ENCODE measurements around the gene SPRR4.
"Not testable (repeated sequence)": the region's sequence is repeated elsewhere in the genome, so short reads cannot be mapped to it uniquely, and the experiment has no call there.

The SPRR4 gene

GRCh38 chr1:152967201-152967600, 3.2 kb upstream of the SPRR4 start:
- no peak for DNase-seq

GRCh38 chr1:152968248-152968647, 2.2 kb upstream of the SPRR4 start:
- DNase-seq = no peak

DNA sequence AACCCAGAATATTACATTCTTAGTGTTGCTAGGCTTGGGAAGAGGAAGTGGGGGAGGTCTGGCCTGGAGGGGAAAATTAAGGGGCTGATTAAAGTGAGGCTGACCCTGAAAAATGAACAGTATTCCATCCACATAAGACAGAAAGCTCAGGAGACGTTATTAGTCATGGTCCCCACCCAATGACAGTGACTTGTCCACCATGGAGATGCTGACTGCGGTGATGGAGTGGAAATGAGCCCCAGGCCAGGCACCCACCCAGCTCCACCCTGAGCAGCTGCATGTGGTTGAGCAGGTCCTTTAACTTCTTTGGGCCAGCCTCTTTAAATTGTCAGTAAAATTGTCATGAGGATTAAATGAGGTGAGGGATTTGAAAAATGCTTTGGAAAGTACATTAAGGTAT, 1.4 kb upstream of the SPRR4 start:
- DNase-seq = no peak

DNA sequence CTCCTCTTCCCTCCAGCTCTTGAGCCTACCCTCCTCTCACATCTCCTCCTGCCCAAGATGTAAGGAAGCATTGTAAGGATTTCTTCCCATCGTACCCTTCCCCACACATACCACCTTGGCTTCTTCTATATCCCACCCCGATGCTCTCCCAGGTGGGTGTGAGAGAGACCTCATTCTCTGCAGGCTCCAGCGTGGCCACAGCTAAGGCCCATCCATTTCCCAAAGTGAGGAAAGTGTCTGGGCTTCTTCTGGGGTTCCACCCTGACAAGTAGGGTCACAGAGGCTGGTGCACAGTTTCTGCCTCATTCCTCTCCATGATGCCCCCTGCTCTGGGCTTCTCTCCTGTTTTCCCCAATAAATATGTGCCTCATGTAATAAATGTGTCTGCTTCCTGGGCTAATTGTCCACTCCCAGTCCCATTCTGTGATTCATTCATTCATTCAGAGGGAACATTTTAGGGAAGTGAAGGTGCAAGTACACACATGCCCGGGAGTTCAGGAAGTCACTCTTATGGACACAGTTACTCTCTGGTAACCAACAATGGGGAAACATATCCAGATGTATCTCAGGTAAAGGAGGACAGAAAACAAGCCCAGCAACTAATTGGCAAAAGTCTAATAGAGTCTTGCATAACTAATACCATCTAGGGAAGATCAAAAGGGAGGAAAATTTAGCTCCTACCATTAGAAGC, 1.9 kb downstream of the SPRR4 start:
- no peak for DNase-seq

GRCh38 chr1:152976688-152977087, 6.2 kb downstream of the SPRR4 start:
- no peak for DNase-seq

GRCh38 chr1:152977614-152978013, 7.2 kb downstream of the SPRR4 start:
- DNase-seq = no peak

DNA sequence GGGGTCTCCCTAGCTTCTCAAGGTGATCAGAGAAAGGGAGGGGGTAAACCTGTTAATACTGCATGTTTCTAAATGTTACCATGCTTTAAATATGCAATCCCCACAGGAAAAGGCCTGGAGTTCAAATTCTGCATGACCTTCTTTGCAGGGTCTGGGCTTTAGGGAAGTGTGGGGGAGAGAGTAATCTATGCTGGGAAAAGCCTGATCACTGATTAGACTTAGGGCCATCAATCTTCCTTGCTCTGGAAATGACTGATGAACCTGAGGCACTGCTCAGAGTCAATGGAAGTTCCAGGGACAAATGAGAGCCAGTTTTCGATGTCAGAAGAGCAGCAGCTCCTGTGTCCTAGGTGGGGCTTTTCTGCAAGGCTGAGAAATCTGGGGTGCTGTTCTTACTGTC, 10.2 kb downstream of the SPRR4 start:
- no peak for DNase-seq

DNA sequence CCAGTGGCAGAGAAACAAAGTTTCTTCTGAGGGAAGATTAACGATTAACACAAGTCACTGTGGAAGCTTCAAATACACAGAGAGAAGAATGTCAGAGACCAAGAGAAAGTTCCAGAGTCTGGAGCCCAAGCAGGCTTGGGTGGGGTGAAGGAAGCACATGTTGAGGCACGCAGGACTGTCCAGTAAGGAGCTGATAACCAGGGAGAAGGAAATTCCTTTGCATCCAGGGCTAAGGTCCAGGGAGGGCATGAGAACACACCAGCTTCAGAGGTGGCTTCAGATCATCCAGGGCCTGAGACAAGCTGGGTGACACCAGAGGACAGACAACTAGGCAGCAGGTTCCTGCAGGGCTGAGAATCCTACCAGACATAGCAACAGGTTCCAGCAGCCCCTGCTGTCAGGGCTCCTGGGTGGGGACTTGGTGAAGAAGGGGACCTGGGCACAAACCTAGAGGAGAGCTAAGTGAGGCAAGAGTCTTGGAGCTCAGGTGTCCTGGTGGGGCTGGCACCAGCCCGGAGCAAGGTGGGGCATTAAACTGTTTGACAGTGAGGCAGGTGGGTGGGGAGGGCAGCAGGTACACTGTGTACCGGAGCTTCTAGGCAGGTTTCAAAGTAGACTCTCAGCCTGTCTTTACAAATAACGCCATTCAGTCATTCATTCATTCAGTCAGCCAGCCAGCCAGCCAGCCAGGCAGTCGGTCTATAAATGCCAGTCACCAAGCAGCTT, 10.9 kb downstream of the SPRR4 start:
- DNase-seq = no peak

DNA sequence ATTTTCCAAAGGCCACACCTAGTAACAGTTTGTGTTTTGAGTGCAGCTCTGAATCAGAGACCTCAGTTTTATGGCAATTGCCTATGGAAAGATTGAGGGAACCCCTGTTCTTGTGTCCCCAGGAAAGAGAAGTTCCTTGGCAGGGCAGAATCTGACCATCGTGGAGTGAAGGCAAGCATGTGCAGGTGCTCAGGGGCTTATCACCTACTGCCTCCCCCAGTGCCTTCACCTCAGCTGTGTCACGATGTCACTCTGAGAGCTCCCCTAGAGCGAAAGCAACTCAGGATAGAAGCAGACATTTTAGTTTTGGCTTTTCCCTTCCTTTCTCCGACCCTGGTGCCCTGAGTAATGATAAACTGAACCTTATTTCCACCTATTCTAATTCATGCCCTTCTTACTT, 11.6 kb downstream of the SPRR4 start:
- no peak for DNase-seq

- DNase-seq = no peak
Measured at GRCh38 chr1:152983234-152983633, 12.8 kb downstream of the SPRR4 start.

DNA sequence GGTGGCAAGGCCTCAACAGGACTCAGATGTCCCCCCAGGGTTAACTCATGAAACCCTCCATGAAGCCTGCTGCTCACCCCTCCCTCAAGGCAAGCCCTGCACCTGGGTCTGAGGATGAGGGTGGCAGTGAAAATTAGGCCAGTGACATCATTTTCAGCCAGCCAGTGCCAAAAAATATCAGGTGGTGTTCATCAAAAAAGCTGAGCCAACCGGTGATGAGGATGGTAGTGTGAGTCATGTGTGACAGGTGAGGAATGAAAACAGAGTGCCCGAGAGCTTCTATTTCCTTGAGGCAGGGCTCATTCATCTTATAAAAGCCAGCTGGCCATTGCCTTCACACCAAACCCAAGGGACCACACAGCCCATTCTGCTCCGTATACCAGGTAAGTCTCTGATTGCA, 13.3 kb downstream of the SPRR4 start, which contains the start of gene SPRR1A:
SPRR1A (plus strand) TSS at position 339 of the 400 bp plus-strand sequence. CDS start 1,150 bp downstream, outside the sequence.
- no peak for DNase-seq

- DNase-seq = no peak
Measured at GRCh38 chr1:152986578-152986977, 16.1 kb downstream of the SPRR4 start.

DNA sequence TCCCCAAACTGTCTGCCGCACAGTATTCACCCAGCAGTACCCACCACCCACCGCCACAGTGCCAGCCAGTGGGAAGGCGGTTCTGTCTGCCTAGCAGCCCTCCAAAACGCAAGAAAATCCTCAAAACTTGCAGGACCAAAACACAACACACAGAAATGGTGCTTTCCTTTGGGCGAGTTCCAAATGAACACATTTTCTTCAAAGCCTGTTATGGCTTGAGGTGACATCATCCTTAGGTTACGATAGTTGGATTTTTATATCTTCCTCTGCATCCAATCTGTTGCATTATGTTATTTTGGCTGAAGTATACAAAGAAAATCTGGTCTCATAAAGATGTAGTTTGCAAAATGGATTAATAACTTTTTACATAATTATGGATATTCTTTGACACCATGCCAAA, 22.7 kb downstream of the SPRR4 start:
- DNase-seq = no peak

- DNase-seq = no peak
Measured at GRCh38 chr1:152995842-152996241, 25.4 kb downstream of the SPRR4 start.

- no peak for DNase-seq
Measured at GRCh38 chr1:152996633-152997400, 26.4 kb downstream of the SPRR4 start.

GRCh38 chr1:152997901-152998300, 27.5 kb downstream of the SPRR4 start:
- DNase-seq = no peak

DNA sequence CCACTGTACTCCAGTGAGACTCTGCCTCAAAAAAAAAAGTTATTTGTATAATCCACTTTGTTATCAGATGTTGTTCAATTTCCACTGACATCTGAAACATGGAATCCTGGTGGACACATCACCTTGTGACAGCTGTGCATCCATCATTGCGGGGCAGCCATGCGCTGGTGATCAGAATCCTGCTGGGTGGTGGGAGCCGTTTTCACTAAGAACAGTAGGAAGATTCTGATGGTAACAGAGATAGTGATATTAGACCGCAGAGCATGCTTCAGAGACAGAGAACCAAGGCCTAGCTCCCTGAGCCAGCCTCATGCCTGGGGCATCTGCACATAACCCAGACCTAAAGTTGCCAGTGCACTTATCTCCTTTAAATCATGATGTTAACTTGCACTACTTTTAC, 28.0 kb downstream of the SPRR4 start:
- DNase-seq = no peak

GRCh38 chr1:152999818-153000217, 29.4 kb downstream of the SPRR4 start:
- no peak for DNase-seq

- DNase-seq = no peak
Measured at GRCh38 chr1:153000294-153000693, 29.8 kb downstream of the SPRR4 start.

DNA sequence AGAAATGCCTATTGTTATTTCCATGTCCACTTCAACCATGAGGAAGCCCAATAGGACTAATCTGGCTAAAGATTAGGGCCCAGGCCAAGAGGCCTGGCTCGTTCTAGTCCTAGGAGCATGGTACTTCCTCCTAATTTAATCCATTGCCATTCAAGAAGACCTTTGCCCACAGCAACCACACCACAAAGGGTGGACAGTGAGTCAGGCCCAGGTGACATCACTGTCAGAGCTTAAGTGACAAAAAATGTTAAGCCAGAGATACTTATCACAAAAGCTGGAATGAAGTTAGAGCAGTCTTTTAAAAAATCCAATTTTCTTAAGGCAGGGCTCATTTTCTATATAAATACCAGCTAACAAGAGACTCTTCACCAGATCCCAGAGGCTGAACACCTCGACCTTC, 30.9 kb downstream of the SPRR4 start, which contains the start of gene SPRR3:
SPRR3 (plus strand) TSS at position 368 of the 400 bp plus-strand sequence. CDS start 1,272 bp downstream, outside the sequence.
- no peak for DNase-seq

- DNase-seq = not testable (repeated sequence)
Measured at GRCh38 chr1:153011235-153011758, 40.8 kb downstream of the SPRR4 start.

- not testable (repeated sequence) for DNase-seq
Measured at GRCh38 chr1:153021829-153022228, 51.4 kb downstream of the SPRR4 start.
